K562 (cell line): ENCODE results near the gene BPTF. TPM values are rescaled to one million over a fixed set of nuclear protein-coding genes. Genes with fewer than 3 reads are reported as not detected.

ENCODE experiments used
- ATF6 ChIP-seq: sonication (generic); formaldehyde crosslinking; IDR thresholded peaks from 2 replicates; pipeline ENCODE4 v1.4.0; 2020; ENCODE audit warnings: mild to moderate bottlenecking, missing genetic modification reagents
- C11orf30 ChIP-seq: fragments of 450-650 bp; IDR thresholded peaks from 2 replicates; pipeline ENCODE4 v1.6.1; 2016; ENCODE audit warnings: low read depth, mild to moderate bottlenecking
- CTCFL ChIP-seq: IDR thresholded peaks from 2 replicates; pipeline ENCODE4 v1.6.1; 2011; ENCODE audit warnings: borderline replicate concordance, low read depth, mild to moderate bottlenecking, moderate library complexity, low read length; ENCODE audit not compliant: insufficient read depth, poor library complexity, severe bottlenecking
- EP400 ChIP-seq: fragments of 450-650 bp; IDR thresholded peaks from 2 replicates; pipeline ENCODE4 v1.6.1; 2017; ENCODE audit warnings: antibody characterized with exemption, mild to moderate bottlenecking, moderate library complexity
- ETV5 ChIP-seq: sonication (generic); formaldehyde crosslinking; IDR thresholded peaks from 2 replicates; pipeline ENCODE4 v1.4.0; 2020; ENCODE audit warnings: low read depth, mild to moderate bottlenecking, missing genetic modification reagents
- GMEB1 ChIP-seq: fragments of 250-450 bp; sonication (Bioruptor Pico); IDR thresholded peaks from 2 replicates; pipeline ENCODE4 v1.4.0; 2020; ENCODE audit warnings: mild to moderate bottlenecking
- HDAC2 ChIP-seq: fragments of 450-650 bp; IDR thresholded peaks from 2 replicates; pipeline ENCODE4 v1.6.1; 2016; ENCODE audit warnings: mild to moderate bottlenecking
- HNRNPH1 ChIP-seq: fragments of 200-400 bp; formaldehyde crosslinking; optimal IDR thresholded peaks from 2 replicates; pipeline ENCODE3; 2017; ENCODE audit warnings: low read depth, mild to moderate bottlenecking, low read length, moderate library complexity
- ILK ChIP-seq: fragments of 450-650 bp; IDR thresholded peaks from 2 replicates; pipeline ENCODE4 v1.6.1; 2016; ENCODE audit warnings: missing genetic modification characterization, low read depth, mild to moderate bottlenecking, missing compliant biosample characterization, moderate library complexity, borderline replicate concordance
- MYBL2 ChIP-seq, 2 experiments: fragments of 450-650 bp in 1 of 2; sonication (generic) in 1 of 2; formaldehyde crosslinking in 1 of 2; IDR thresholded peaks; 2 replicates each; pipeline versions ENCODE4 v1.6.1 to v1.8.1; 2017 to 2022; ENCODE audit warnings: borderline replicate concordance in 1 of 2, inconsistent platforms in 1 of 2, low read depth in 1 of 2, mild to moderate bottlenecking in 1 of 2, missing genetic modification reagents in 1 of 2, moderate library complexity in 1 of 2
- SMAD3 ChIP-seq: fragments of 450-650 bp; formaldehyde crosslinking; conservative IDR thresholded peaks from 2 replicates; pipeline ENCODE4 v1.4.0; 2020; ENCODE audit warnings: mild to moderate bottlenecking
- TAF9B ChIP-seq: fragments of 450-650 bp; IDR thresholded peaks from 2 replicates; pipeline ENCODE4 v1.6.1; 2018; ENCODE audit warnings: mild to moderate bottlenecking; ENCODE audit not compliant: partially characterized antibody
- THAP7 ChIP-seq: fragments of 250-450 bp; sonication (Bioruptor Pico); IDR thresholded peaks from 2 replicates; pipeline ENCODE4 v1.5.0; 2021
- THRAP3 ChIP-seq: fragments of 450-650 bp; IDR thresholded peaks from 2 replicates; pipeline ENCODE4 v1.6.1; 2016; ENCODE audit warnings: mild to moderate bottlenecking, inconsistent platforms, borderline replicate concordance
- ZNF165 ChIP-seq: fragments of 250-450 bp; sonication (Bioruptor Pico); IDR thresholded peaks from 2 replicates; pipeline ENCODE4 v1.4.0; 2020; ENCODE audit warnings: borderline replicate concordance
- ZNF316 ChIP-seq: fragments of 450-650 bp; IDR thresholded peaks from 2 replicates; pipeline ENCODE4 v1.6.1; 2016
- ZNF444 ChIP-seq: fragments of 250-450 bp; sonication (Bioruptor Pico); IDR thresholded peaks from 2 replicates; pipeline ENCODE4 v1.4.0; 2020; ENCODE audit warnings: mild to moderate bottlenecking, moderate library complexity
- polyA plus RNA-seq, 8 experiments: library from polyadenylated mRNA; depleted of rRNA in 4 of 8; stranded (reverse) in 5 of 8; unstranded in 3 of 8; fragments of >200 nt; fragmentation: Nextera tagmentation in 2 of 8; fragmentation: Illumina TruSeq in 1 of 8; extraction: Ambion mirVana in 2 of 8; extraction: Trizol in 1 of 8; gene quantifications; 2 replicates each; pipeline versions ENCODE4 v1.2.1 to v1.2.3, GENCODE V29; 2011 to 2014; ENCODE audit warnings: inconsistent platforms in 1 of 8, missing spikeins in 1 of 8
- total RNA-seq, 7 experiments: library from RNA; depleted of rRNA in 6 of 7; stranded (reverse); fragments of >200 nt in 6 of 7; fragmentation: Illumina TruSeq in 2 of 7; extraction: Trizol in 2 of 7; gene quantifications; 2 replicates each; pipeline versions ENCODE4 v1.2.1 to v1.2.3, GENCODE V29; 2011 to 2021; ENCODE audit warnings: low replicate concordance in 1 of 7
- TF ChIP-seq, protein P1 (sequence below), 3 experiments: IDR thresholded peaks in 2 of 3; conservative IDR thresholded peaks in 1 of 3; 2 replicates each; pipeline ENCODE4 v1.5.1; 2011 to 2012; ENCODE audit warnings: low read length in 3 of 3, mild to moderate bottlenecking in 3 of 3, control low read depth in 2 of 3, improper control_type of control experiment in 1 of 3, inconsistent platforms in 1 of 3, low read depth in 1 of 3, mixed read lengths in 1 of 3, moderate library complexity in 1 of 3; ENCODE audit not compliant: insufficient read depth in 2 of 3
- TF ChIP-seq, protein P2 (sequence below), 2 experiments: fragments of 250-450 bp in 1 of 2; fragments of 450-650 bp in 1 of 2; sonication (Bioruptor Pico) in 1 of 2; IDR thresholded peaks; 2 replicates each; pipeline versions ENCODE4 v1.6.1 to v1.8.0; 2016 to 2021; ENCODE audit warnings: mild to moderate bottlenecking in 2 of 2, moderate library complexity in 2 of 2, missing compliant biosample characterization in 1 of 2, missing genetic modification characterization in 1 of 2

BPTF gene
- total and polyA plus RNA-seq, 9 of the 15 experiments (the other 6 are each of a cell fraction or from before 2014, with no cell fraction given), result 12.5 to 52.1 (median 26.9) TPM

DNA sequence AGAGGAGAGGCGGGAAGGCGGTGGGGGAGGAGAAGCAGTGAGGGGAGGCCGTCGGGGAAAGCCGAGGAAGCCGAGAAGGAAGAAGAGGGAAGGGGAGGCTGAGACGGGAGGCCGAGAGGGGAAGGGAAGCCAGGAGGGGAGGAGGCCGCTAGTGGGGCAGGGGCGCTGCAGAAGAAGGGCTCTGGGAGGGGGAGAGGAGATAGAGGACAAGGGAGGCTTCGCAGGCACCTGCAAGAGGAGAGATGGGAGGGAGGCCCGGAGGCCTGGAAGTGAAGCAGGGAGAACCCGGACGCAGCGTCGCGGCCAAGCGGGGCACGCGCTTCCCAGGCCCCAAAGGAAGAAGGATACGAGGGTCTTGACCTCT lies 168.7 kb downstream of the BPTF start (continued):
- no peak for TF ChIP-seq ETV5 (CRISPR knock-in tag)
- TF ChIP-seq SMAD3, result no peak
- no peak for TF ChIP-seq GMEB1 (CRISPR knock-in tag)
- TF ChIP-seq C11orf30, result no peak
- no peak for TF ChIP-seq THAP7 (CRISPR knock-in tag)
- no peak for TF ChIP-seq ILK (tag)
- no peak for TF ChIP-seq HNRNPH1
- no peak for TF ChIP-seq ZNF165 (CRISPR knock-in tag)
- TF ChIP-seq TAF9B, result no peak
- 0 out of 2 replicates have a peak, but pooled peaks have one; percentile 23 for TF ChIP-seq HDAC2
- TF ChIP-seq, protein P1, sequence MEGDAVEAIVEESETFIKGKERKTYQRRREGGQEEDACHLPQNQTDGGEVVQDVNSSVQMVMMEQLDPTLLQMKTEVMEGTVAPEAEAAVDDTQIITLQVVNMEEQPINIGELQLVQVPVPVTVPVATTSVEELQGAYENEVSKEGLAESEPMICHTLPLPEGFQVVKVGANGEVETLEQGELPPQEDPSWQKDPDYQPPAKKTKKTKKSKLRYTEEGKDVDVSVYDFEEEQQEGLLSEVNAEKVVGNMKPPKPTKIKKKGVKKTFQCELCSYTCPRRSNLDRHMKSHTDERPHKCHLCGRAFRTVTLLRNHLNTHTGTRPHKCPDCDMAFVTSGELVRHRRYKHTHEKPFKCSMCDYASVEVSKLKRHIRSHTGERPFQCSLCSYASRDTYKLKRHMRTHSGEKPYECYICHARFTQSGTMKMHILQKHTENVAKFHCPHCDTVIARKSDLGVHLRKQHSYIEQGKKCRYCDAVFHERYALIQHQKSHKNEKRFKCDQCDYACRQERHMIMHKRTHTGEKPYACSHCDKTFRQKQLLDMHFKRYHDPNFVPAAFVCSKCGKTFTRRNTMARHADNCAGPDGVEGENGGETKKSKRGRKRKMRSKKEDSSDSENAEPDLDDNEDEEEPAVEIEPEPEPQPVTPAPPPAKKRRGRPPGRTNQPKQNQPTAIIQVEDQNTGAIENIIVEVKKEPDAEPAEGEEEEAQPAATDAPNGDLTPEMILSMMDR (IDR thresholded peaks at IDR 0.05 in 2 of 3, conservative IDR thresholded peaks at IDR 0.05 in 1 of 3; ENCODE audit: insufficient read depth in 2 of 3, low read depth in 1 of 3, low read length in 3 of 3), result no peak
- 0 out of 2 replicates have a peak, but pooled peaks have one; percentile 45 for TF ChIP-seq ATF6
- TF ChIP-seq CTCFL, result no peak
- TF ChIP-seq, protein P2, sequence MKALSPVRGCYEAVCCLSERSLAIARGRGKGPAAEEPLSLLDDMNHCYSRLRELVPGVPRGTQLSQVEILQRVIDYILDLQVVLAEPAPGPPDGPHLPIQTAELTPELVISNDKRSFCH (CRISPR knock-in tag; IDR thresholded peaks at IDR 0.05), result no peak
- TF ChIP-seq, protein P2 (tag; IDR thresholded peaks at IDR 0.05), result 0 out of 2 replicates have a peak, but pooled peaks have one; percentile 19
- TF ChIP-seq ZNF316, result peak; percentile 20; the same call in 1 of the 2 replicates
- TF ChIP-seq THRAP3, result no peak
- no peak for TF ChIP-seq MYBL2 (IDR thresholded peaks at IDR 0.05; ENCODE audit: low read depth)
- TF ChIP-seq MYBL2 (CRISPR knock-in tag; IDR thresholded peaks at IDR 0.05; ENCODE audit: borderline replicate concordance), result no peak
- no peak for TF ChIP-seq ZNF444 (CRISPR knock-in tag)
- TF ChIP-seq EP400, result peak; percentile 75
